Endothelial cell of umbilical vein (primary cell): ENCODE data around the gene C13orf46. TPM values are rescaled to one million over a fixed set of nuclear protein-coding genes. Genes with fewer than 3 reads are reported as not detected.

Experiments
- BruUV-seq: library from RNA; stranded (reverse); fragments of 400-500 nt; replicated peaks from 2 replicates; lab custom pipeline; 2021; lab: Mats Ljungman, UMichigan
- CTCF ChIA-PET: fragments of 300-600, 350-600 bp; sonication (Branson Sonifier 250); formaldehyde crosslinking; loops from one replicate; lab custom pipeline; 2021; ENCODE audit warnings: antibody characterized with exemption, inconsistent platforms; lab: Charles Lee
- POLR2A ChIA-PET: fragments of 300-600, 350-600 bp; sonication (Branson Sonifier 250); formaldehyde crosslinking; loops from one replicate; lab custom pipeline; 2021; ENCODE audit warnings: antibody characterized with exemption, inconsistent platforms; lab: Charles Lee
- DNase-seq: peaks from one replicate; pipeline ENCODE4 v3.0.0-alpha.2; 2011; ENCODE audit warnings: low read depth, low spot score
- FAIRE-seq: peaks from 2 replicates; lab custom pipeline; 2011; peaks lifted over from hg19 to GRCh38; lab: Jason Lieb, UNC
- H2AFZ ChIP-seq: 2 replicates; pipeline ENCODE4 v1.6.0; 2012; ENCODE audit warnings: low read depth, low read length, control low read depth, inconsistent platforms
- H3K27ac ChIP-seq: 2 replicates; pipeline ENCODE4 v1.5.1; 2011; ENCODE audit warnings: low read depth, mild to moderate bottlenecking, control low read depth, low read length, moderate library complexity; ENCODE audit not compliant: insufficient read depth
- H3K27me3 ChIP-seq, 2 experiments: 2 replicates each; pipeline versions ENCODE4 v1.6.0 to v1.6.1; 2011; ENCODE audit warnings: low read length in 2 of 2, mixed read lengths in 1 of 2; ENCODE audit not compliant: control insufficient read depth in 2 of 2, insufficient read depth in 2 of 2
- H3K36me3 ChIP-seq, 2 experiments: 2 replicates in 1 of 2; 3 replicates in 1 of 2; pipeline ENCODE4 v1.5.1; 2011; ENCODE audit warnings: low read length in 2 of 2, mild to moderate bottlenecking in 1 of 2, moderate library complexity in 1 of 2; ENCODE audit not compliant: control insufficient read depth in 2 of 2, insufficient read depth in 2 of 2; ENCODE audit errors: extremely low read depth in 1 of 2
- H3K4me1 ChIP-seq: 3 replicates; pipeline ENCODE4 v1.5.1; 2011; ENCODE audit warnings: mild to moderate bottlenecking, low read length; ENCODE audit not compliant: control insufficient read depth, insufficient read depth; ENCODE audit errors: extremely low read depth
- H3K4me2 ChIP-seq: 2 replicates; pipeline ENCODE4 v1.6.1; 2011; ENCODE audit warnings: low read length, control low read depth, mixed read lengths; ENCODE audit not compliant: insufficient read depth
- H3K4me3 ChIP-seq, 3 experiments: fragments of 200-600 bp in 1 of 3; sonication (generic), shearing (Covaris generic) in 1 of 3; replicated peaks in 1 of 3; 2 replicates each; pipeline ENCODE4 v1.5.1; 2011 to 2016; ENCODE audit warnings: control low read depth in 3 of 3, low read length in 3 of 3, mild to moderate bottlenecking in 2 of 3, inconsistent platforms in 1 of 3, low read depth in 1 of 3, moderate library complexity in 1 of 3; ENCODE audit not compliant: insufficient read depth in 1 of 3
- H3K79me2 ChIP-seq: 2 replicates; pipeline ENCODE4 v1.6.0; 2012; ENCODE audit warnings: low read length, inconsistent platforms; ENCODE audit not compliant: control insufficient read depth, insufficient read depth
- H3K9ac ChIP-seq: replicated peaks from 2 replicates; pipeline ENCODE3; 2011; ENCODE audit warnings: low read length, control low read depth; ENCODE audit not compliant: insufficient read depth; ENCODE audit errors: extremely low read depth
- H3K9me1 ChIP-seq: replicated peaks from 3 replicates; pipeline ENCODE4 v1.6.0; 2011; ENCODE audit warnings: mild to moderate bottlenecking, low read length; ENCODE audit not compliant: control insufficient read depth, insufficient read depth; ENCODE audit errors: extremely low read depth
- H3K9me3 ChIP-seq: replicated peaks from 2 replicates; pipeline ENCODE4 v1.5.1; 2012; ENCODE audit warnings: low read length, inconsistent platforms; ENCODE audit not compliant: control insufficient read depth, insufficient read depth
- H4K20me1 ChIP-seq: replicated peaks from 2 replicates; pipeline ENCODE3; 2011; ENCODE audit warnings: mild to moderate bottlenecking, low read length; ENCODE audit not compliant: control insufficient read depth, insufficient read depth; ENCODE audit errors: extremely low read depth
- EZH2 ChIP-seq: IDR thresholded peaks from 2 replicates; pipeline ENCODE4 v1.6.1; 2012; ENCODE audit warnings: borderline replicate concordance, low read depth, mild to moderate bottlenecking, moderate library complexity, low read length, inconsistent platforms; ENCODE audit not compliant: severe bottlenecking
- FOS ChIP-seq: IDR thresholded peaks from 2 replicates; pipeline ENCODE4 v1.6.1; 2011; ENCODE audit warnings: mild to moderate bottlenecking, low read length, moderate library complexity, borderline replicate concordance; ENCODE audit not compliant: insufficient read depth
- GATA2 ChIP-seq: IDR thresholded peaks from 2 replicates; pipeline ENCODE4 v1.7.0; 2011; ENCODE audit warnings: low read depth, mild to moderate bottlenecking, moderate library complexity, mixed read lengths, low read length; ENCODE audit not compliant: insufficient read length, insufficient read depth
- JUN ChIP-seq: IDR thresholded peaks from 2 replicates; pipeline ENCODE4 v1.6.1; 2011; ENCODE audit warnings: borderline replicate concordance, low read depth; ENCODE audit not compliant: insufficient read length, insufficient read depth
- POLR2A ChIP-seq: IDR thresholded peaks from 2 replicates; pipeline ENCODE4 v1.6.1; 2012; ENCODE audit warnings: low read depth, mild to moderate bottlenecking, control low read depth, low read length
- POLR2AphosphoS5 ChIP-seq: IDR thresholded peaks from 2 replicates; pipeline ENCODE4 v1.6.1; 2012; ENCODE audit warnings: low read depth, mild to moderate bottlenecking, control low read depth, low read length, moderate library complexity; ENCODE audit not compliant: insufficient read depth
- dilution Hi-C: fragments of 300-500 bp; cut with MboI; formaldehyde crosslinking; loops from one replicate; pipeline ENCODE4 v1.15.0; 2019; ENCODE audit warnings: low sequenced_read_pairs; ENCODE audit not compliant: extremely low pct_ligation_motif_present
- intact Hi-C: fragments of 100-400 bp; cut with micrococcal nuclease; formaldehyde crosslinking; loops from one replicate; pipeline ENCODE4 v1.10.0; 2022
- polyA plus RNA-seq, 4 experiments: library from polyadenylated mRNA; depleted of rRNA in 3 of 4; stranded (reverse) in 3 of 4; unstranded in 1 of 4; fragments of >200 nt; gene quantifications; 2 replicates each; pipeline versions ENCODE4 v1.2.1 to v1.2.3, GENCODE V29; 2011 to 2012; ENCODE audit warnings: missing spikeins in 1 of 4
- total RNA-seq: library from RNA; stranded (reverse); gene quantifications from 2 replicates; pipeline ENCODE4 v1.2.3, GENCODE V29; 2021
- TF ChIP-seq, protein P1 (sequence below): IDR thresholded peaks from 2 replicates; pipeline ENCODE4 v1.6.1; 2011; ENCODE audit not compliant: insufficient read depth, insufficient read length

Gene C13orf46
- total and polyA plus RNA-seq, 2 donors (not counting 3 experiments of a cell fraction or from before 2014, with no cell fraction given) = 1.3 to 1.7 TPM

DNA sequence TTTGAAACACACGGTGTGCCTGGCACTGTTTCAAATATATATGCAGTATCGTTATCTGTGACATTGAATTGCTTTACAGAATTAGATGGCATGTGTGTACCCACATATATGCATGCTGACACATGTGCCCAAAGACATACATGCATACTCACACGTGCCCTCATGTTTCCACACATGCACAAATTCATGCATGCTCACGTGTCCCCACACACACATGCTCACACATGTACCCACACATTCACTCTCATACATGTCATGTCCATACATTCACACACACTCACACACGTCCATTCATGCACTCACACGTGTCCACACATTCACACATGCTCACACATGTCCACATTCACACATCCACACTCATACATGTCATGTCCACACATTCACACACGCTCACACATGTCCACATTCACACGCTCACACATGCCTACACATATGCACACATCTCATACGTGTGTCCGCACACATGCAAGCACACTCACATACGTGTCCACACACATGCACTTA lies 17.9 kb upstream of the C13orf46 start:
- dilution Hi-C loops = no loop called here
- Histone ChIP-seq H3K4me3 (no peak overlapping the region), H3K27me3 (no peaks in the 10 kb centered on the region), H3K9me1 (no peaks in the 10 kb centered on the region), H4K20me1 (no peaks in the 10 kb centered on the region), H2AFZ (no peak overlapping the region), H3K79me2 (no peaks in the 10 kb centered on the region), H3K4me1 (no peaks in the 10 kb centered on the region), H3K27ac (no peak overlapping the region), H3K9ac (no peak overlapping the region), H3K9me3 (no peaks in the 10 kb centered on the region), H3K36me3 (peaks cover 10 to 38% of the 10 kb centered on the region in 2 experiments), H3K4me2 (no peak overlapping the region)
- CTCF ChIA-PET = no interaction called here
- no peak for TF ChIP-seq POLR2A
- no peak for TF ChIP-seq GATA2
- TF ChIP-seq POLR2AphosphoS5 = no peak
- TF ChIP-seq FOS = no peak
- no peak for TF ChIP-seq EZH2
- no peak for TF ChIP-seq JUN
- TF ChIP-seq, protein P1, sequence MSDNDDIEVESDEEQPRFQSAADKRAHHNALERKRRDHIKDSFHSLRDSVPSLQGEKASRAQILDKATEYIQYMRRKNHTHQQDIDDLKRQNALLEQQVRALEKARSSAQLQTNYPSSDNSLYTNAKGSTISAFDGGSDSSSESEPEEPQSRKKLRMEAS = no peak
- no TSS peak for BruUV-seq
- POLR2A ChIA-PET = no interaction called here
- DNase-seq (no peak), FAIRE-seq (no peak)
- intact Hi-C loops = no loop called here

GRCh38 chr13:113991191-113991669 lies 17.4 kb upstream of the C13orf46 start:
- Histone ChIP-seq H3K27me3 (no peaks in the 10 kb centered on the region), H4K20me1 (no peaks in the 10 kb centered on the region), H3K9ac (no peak overlapping the region), H2AFZ (no peak overlapping the region), H3K4me2 (no peak overlapping the region), H3K27ac (no peak overlapping the region), H3K4me3 (no peak overlapping the region), H3K9me1 (no peaks in the 10 kb centered on the region), H3K4me1 (no peaks in the 10 kb centered on the region), H3K36me3 (peaks cover 10 to 33% of the 10 kb centered on the region in 2 experiments), H3K9me3 (no peaks in the 10 kb centered on the region), H3K79me2 (no peaks in the 10 kb centered on the region)
- no peak for FAIRE-seq
- POLR2A ChIA-PET = no interaction called here
- CTCF ChIA-PET = no interaction called here
- no peak for DNase-seq
- TF ChIP-seq POLR2AphosphoS5 = no peak
- BruUV-seq = no TSS peak
- dilution Hi-C loops (no loop called here), intact Hi-C loops (no loop called here)
